Tibial artery (tissue), 4 donors: ENCODE measurements around the gene ST7L.

Source experiments
- DNase-seq, 2 donors: peaks; one replicate each; pipeline ENCODE4 v3.0.0-alpha.2; 2019
- H3K27ac ChIP-seq, 2 donors: fragments of 200-600 bp; sonication (generic) in 1 of 2; 1 replicate in 1 of 2; 2 replicates in 1 of 2; pipeline ENCODE4 v1.5.1; 2018 to 2019; ENCODE audit warnings: mild to moderate bottlenecking in 1 of 2
- H3K27me3 ChIP-seq, 2 donors: fragments of 200-600 bp; sonication (generic) in 1 of 2; one replicate each; pipeline versions ENCODE4 v1.5.1 to v1.6.0; 2016 to 2019
- H3K36me3 ChIP-seq, 3 donors: fragments of 200-600 bp; sonication (generic) in 2 of 3; one replicate each; pipeline ENCODE4 v1.5.1; 2016 to 2019; ENCODE audit warnings: mild to moderate bottlenecking in 2 of 3
- H3K4me1 ChIP-seq, 4 donors: fragments of 200-600 bp; sonication (generic) in 2 of 4; 1 replicate in 3 of 4; 2 replicates in 1 of 4; pipeline ENCODE4 v1.5.1; 2016 to 2019
- H3K4me3 ChIP-seq, 2 donors: fragments of 200-600 bp; sonication (generic) in 1 of 2; 1 replicate in 1 of 2; 2 replicates in 1 of 2; pipeline ENCODE4 v1.5.1; 2018 to 2019; ENCODE audit warnings: mild to moderate bottlenecking in 2 of 2
- H3K9me3 ChIP-seq, 3 donors: fragments of 200-600 bp; sonication (generic) in 1 of 3; one replicate each; pipeline ENCODE4 v1.5.1; 2016 to 2019
- intact Hi-C: fragments of 100-400 bp; cut with DNase I; formaldehyde crosslinking; loops from one replicate; pipeline ENCODE4 v1.15.0; 2023; ENCODE audit warnings: low total_unique reads
- TF ChIP-seq, protein P1 (sequence below), 2 experiments: fragments of 200-600 bp in 1 of 2; fragments of 450-650 bp in 1 of 2; IDR thresholded peaks; one replicate each; pipeline ENCODE4 v1.5.1; 2017 to 2019; ENCODE audit warnings: antibody characterized with exemption in 2 of 2, mild to moderate bottlenecking in 1 of 2, moderate library complexity in 1 of 2

Gene ST7L

DNA sequence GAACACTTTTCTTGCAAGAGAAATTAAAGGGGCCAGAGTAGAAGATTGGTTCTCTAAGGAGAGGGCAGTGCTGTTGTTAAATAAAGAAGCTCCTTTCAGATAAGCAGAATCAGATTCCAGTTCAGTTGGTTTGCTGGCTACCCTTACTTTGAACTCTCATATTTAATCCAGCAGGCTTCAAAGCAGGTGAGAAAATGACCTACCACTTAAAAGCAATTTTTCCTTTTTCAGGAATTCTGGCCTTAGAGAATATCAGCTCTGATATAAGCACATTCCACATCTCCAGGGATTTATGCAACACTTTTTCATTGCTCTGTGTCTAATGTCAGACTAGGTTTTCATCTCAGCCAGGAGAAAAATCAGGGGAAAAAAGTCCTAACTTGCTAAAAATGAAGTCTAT, 81.5 kb downstream of the ST7L start:
- no peaks in the 10 kb centered on the region for H3K9me3 ChIP-seq
- TF ChIP-seq, protein P1, sequence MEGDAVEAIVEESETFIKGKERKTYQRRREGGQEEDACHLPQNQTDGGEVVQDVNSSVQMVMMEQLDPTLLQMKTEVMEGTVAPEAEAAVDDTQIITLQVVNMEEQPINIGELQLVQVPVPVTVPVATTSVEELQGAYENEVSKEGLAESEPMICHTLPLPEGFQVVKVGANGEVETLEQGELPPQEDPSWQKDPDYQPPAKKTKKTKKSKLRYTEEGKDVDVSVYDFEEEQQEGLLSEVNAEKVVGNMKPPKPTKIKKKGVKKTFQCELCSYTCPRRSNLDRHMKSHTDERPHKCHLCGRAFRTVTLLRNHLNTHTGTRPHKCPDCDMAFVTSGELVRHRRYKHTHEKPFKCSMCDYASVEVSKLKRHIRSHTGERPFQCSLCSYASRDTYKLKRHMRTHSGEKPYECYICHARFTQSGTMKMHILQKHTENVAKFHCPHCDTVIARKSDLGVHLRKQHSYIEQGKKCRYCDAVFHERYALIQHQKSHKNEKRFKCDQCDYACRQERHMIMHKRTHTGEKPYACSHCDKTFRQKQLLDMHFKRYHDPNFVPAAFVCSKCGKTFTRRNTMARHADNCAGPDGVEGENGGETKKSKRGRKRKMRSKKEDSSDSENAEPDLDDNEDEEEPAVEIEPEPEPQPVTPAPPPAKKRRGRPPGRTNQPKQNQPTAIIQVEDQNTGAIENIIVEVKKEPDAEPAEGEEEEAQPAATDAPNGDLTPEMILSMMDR (IDR thresholded peaks at IDR 0.05) = no peak
- H3K27ac ChIP-seq = no peak overlapping the region
- intact Hi-C loops = no loop called here
- peaks cover 0 to 10% (median 0%) of the 10 kb centered on the region in 4 donors for H3K4me1 ChIP-seq
- H3K27me3 ChIP-seq = no peaks in the 10 kb centered on the region
- no peak for DNase-seq
- H3K36me3 ChIP-seq = peaks cover 10 to 58% (median 20%) of the 10 kb centered on the region in 3 donors
- H3K4me3 ChIP-seq = no peak overlapping the region

DNA sequence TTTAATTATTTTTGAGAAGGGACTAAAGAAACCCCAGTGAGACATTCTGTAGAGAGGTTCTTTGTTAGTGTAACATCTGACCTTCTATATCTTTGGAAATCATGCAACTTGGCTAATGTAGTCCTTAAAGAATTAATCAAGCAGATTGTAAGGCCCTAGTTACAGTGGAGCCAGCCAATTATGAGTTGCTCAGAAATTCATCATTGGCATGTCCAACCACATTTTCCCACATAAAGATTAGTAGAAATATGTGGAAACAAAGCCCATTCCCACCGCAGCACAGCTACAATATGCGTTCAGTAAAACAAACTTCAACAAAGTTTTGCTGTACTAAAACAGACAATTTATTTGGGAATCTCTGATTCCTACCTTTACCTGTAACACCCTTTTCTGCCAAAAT, 82.4 kb downstream of the ST7L start:
- Histone ChIP-seq H3K9me3 (no peaks in the 10 kb centered on the region), H3K4me1 (peaks cover 0 to 10% (median 0%) of the 10 kb centered on the region in 4 donors), H3K27ac (no peak overlapping the region), H3K36me3 (peaks cover 10 to 58% (median 19%) of the 10 kb centered on the region in 3 donors), H3K27me3 (no peaks in the 10 kb centered on the region), H3K4me3 (no peak overlapping the region)
- intact Hi-C loops = no loop called here
- TF ChIP-seq, protein P1 (IDR thresholded peaks at IDR 0.05) = no peak
- no peak for DNase-seq

DNA sequence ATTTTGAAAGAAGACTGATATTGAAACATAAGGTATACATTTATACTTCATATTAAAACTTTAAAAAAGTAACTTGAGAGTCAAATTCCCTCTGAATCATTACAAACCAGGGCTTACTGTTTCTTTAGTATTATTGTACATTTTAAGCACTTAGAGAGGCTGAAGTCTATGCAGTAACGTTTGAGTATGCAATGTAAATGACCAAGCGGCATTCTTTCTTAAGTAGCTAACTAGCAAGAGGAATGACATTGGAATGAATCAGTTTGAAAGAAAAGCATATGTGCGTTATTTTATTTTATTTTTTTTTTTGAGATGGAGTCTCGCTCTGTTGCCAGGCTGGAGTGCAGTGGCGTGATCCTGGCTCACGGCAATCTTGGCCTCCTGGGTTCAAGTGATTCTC, 85.9 kb downstream of the ST7L start:
- intact Hi-C loops = no loop called here
- no peak for DNase-seq
- H3K27me3 ChIP-seq = no peaks in the 10 kb centered on the region
- no peaks in the 10 kb centered on the region for H3K4me1 ChIP-seq
- TF ChIP-seq, protein P1 (IDR thresholded peaks at IDR 0.05) = no peak
- H3K9me3 ChIP-seq = no peaks in the 10 kb centered on the region
- no peak overlapping the region for H3K4me3 ChIP-seq
- H3K27ac ChIP-seq = no peak overlapping the region
- peaks cover 0 to 31% (median 0%) of the 10 kb centered on the region in 3 donors for H3K36me3 ChIP-seq

DNA sequence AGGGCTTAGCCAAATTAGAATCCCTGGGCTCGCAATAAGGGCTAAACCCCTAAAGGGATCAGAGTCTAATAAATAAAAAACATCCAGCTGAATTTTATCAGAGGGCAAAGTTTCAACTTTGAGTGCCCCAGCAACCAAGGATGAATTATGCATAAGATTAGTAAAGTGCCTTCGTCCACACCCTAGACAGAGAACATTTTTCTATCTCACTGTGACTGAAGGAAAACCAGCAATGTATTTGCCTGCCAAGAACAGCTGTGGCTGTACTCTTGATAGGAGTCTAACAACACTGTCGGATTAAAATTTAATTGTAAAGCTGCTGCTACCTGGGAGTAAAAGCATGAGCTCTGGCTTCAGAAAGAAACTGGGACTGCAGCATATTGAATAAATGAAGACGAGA, 86.9 kb downstream of the ST7L start:
- Histone ChIP-seq H3K27ac (no peak overlapping the region), H3K9me3 (no peaks in the 10 kb centered on the region), H3K4me1 (no peaks in the 10 kb centered on the region), H3K36me3 (peaks cover 3 to 35% (median 4%) of the 10 kb centered on the region in 3 donors), H3K4me3 (no peak overlapping the region), H3K27me3 (no peaks in the 10 kb centered on the region)
- no peak for DNase-seq
- intact Hi-C loops = no loop called here
- TF ChIP-seq, protein P1 (IDR thresholded peaks at IDR 0.05) = no peak

DNA sequence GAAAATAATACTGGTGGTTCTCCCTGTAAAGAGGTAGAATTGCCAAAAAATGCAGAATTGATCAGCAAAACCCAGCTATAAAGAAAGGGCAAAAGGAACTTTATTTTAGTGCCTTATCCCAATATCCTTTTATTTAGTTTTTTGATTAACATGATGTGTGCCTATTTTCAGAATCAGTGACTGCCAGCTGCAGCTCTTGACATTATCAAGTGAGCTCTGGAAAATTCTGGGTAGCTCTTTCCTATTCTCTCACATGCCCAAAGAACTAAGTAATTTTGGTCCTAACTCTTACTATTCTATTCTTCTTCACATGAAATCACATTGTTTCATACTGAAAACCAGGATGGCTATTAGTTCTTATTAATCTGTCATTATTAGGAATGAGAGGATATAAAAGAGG, 88.1 kb downstream of the ST7L start:
- DNase-seq = no peak
- Histone ChIP-seq H3K36me3 (peaks cover 6 to 43% (median 12%) of the 10 kb centered on the region in 3 donors), H3K27me3 (no peaks in the 10 kb centered on the region), H3K4me3 (no peak overlapping the region), H3K27ac (no peak overlapping the region), H3K4me1 (no peaks in the 10 kb centered on the region), H3K9me3 (no peaks in the 10 kb centered on the region)
- intact Hi-C loops = no loop called here
- TF ChIP-seq, protein P1 (IDR thresholded peaks at IDR 0.05) = no peak

DNA sequence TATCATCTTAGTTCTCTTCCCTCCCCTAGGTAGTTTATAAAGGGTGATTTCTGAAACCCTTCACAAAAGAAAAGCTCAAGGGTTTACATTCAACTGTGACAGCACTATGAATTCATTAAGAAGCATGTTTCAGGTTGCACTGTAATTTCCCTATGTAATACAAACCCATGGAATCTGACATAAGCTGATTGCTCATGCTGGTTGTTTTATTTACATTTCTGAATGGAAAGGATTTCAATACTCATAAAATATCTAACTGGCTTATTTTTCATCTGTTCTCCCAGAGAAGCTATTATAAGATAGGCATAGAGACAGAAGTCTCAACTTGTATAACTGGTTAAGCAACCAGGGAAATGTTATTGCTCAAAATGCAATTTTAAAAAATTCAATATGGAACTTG, 89.6 kb downstream of the ST7L start:
- intact Hi-C loops = no loop called here
- Histone ChIP-seq H3K4me1 (no peaks in the 10 kb centered on the region), H3K27ac (no peak overlapping the region), H3K36me3 (peaks cover 17 to 51% (median 24%) of the 10 kb centered on the region in 3 donors), H3K27me3 (no peaks in the 10 kb centered on the region), H3K9me3 (no peaks in the 10 kb centered on the region), H3K4me3 (no peak overlapping the region)
- TF ChIP-seq, protein P1 (IDR thresholded peaks at IDR 0.05) = no peak
- no peak for DNase-seq
